HTERT RPE-1 (cell line): ENCODE data around the gene APLF.
"Not testable (repeated sequence)": the region's sequence is repeated elsewhere in the genome, so short reads cannot be mapped to it uniquely, and the experiment has no call there.

Experiments used
- in situ Hi-C: fragments of 300-500 bp; cut with MboI; formaldehyde crosslinking; loops from 4 replicates; pipeline ENCODE4 v1.14.3; 2020; ENCODE audit warnings: low sequenced_read_pairs

Gene APLF

GRCh38 chr2:68568116-68568515 is 100.7 kb downstream of the APLF start:
- in situ Hi-C loops: no loop called here

- in situ Hi-C loops: no loop called here
Observed at GRCh38 chr2:68569604-68570003, 102.2 kb downstream of the APLF start.

- in situ Hi-C loops: not testable (repeated sequence)
Observed at GRCh38 chr2:68570434-68570833, 103.0 kb downstream of the APLF start.

- in situ Hi-C loops: no loop called here
Observed at GRCh38 chr2:68574202-68574791, 106.9 kb downstream of the APLF start.

GRCh38 chr2:68577183-68577582 is 109.8 kb downstream of the APLF start:
- in situ Hi-C loops: no loop called here

- in situ Hi-C loops: no loop called here
Observed at GRCh38 chr2:68579689-68580088, 112.3 kb downstream of the APLF start.

- in situ Hi-C loops: no loop called here
Observed at GRCh38 chr2:68588589-68588988, 121.2 kb downstream of the APLF start.

GRCh38 chr2:68589963-68590362 is 122.6 kb downstream of the APLF start:
- in situ Hi-C loops: no loop called here

- in situ Hi-C loops: no loop called here
Observed at GRCh38 chr2:68590702-68591101, 123.3 kb downstream of the APLF start.

GRCh38 chr2:68591225-68591624 is 123.8 kb downstream of the APLF start:
- in situ Hi-C loops: no loop called here

- in situ Hi-C loops: no loop called here
Observed at GRCh38 chr2:68594041-68594440, 126.7 kb downstream of the APLF start.

GRCh38 chr2:68594674-68595492 is 127.5 kb downstream of the APLF start:
- in situ Hi-C loops: no loop called here

GRCh38 chr2:68595493-68595785 is 128.1 kb downstream of the APLF start:
- in situ Hi-C loops: not testable (repeated sequence)

- in situ Hi-C loops: not testable (repeated sequence)
Observed at GRCh38 chr2:68600495-68600894, 133.1 kb downstream of the APLF start.

- in situ Hi-C loops: no loop called here
Observed at GRCh38 chr2:68603059-68603458, 135.7 kb downstream of the APLF start.

- in situ Hi-C loops: no loop called here
Observed at GRCh38 chr2:68604077-68604476, 136.7 kb downstream of the APLF start.

- in situ Hi-C loops: no loop called here
Observed at GRCh38 chr2:68605939-68606338, 138.6 kb downstream of the APLF start.

GRCh38 chr2:68606759-68607158 is 139.4 kb downstream of the APLF start:
- in situ Hi-C loops: no loop called here

GRCh38 chr2:68607837-68608236 is 140.5 kb downstream of the APLF start:
- in situ Hi-C loops: no loop called here

- in situ Hi-C loops: no loop called here
Observed at GRCh38 chr2:68612765-68613519, 145.6 kb downstream of the APLF start.

GRCh38 chr2:68620772-68621171 is 153.4 kb downstream of the APLF start:
- in situ Hi-C loops: no loop called here

- in situ Hi-C loops: no loop called here
Observed at GRCh38 chr2:68623820-68624219, 156.4 kb downstream of the APLF start.
